Colon (tissue), 2 donors: ENCODE measurements around the gene CEBPZOS.
"Not testable (repeated sequence)": the region's sequence is repeated elsewhere in the genome, so short reads cannot be mapped to it uniquely, and the experiment has no call there.

Experiments
- FAIRE-seq: peaks from 2 replicates; lab custom pipeline; 2012; peaks lifted over from hg19 to GRCh38; lab: Jason Lieb, UNC
- donor health status: control.
- donor health status: control.

The CEBPZOS gene

GRCh38 chr2:37191253-37191652 is 5.0 kb upstream of the CEBPZOS start:
- FAIRE-seq = no peak

GRCh38 chr2:37191747-37192146 is 4.5 kb upstream of the CEBPZOS start:
- no peak for FAIRE-seq

GRCh38 chr2:37192551-37192950 is 3.7 kb upstream of the CEBPZOS start:
- FAIRE-seq = no peak

GRCh38 chr2:37195862-37196319 is 405 bp upstream of the CEBPZOS start:
- FAIRE-seq = not testable (repeated sequence)

GRCh38 chr2:37198681-37199065 is 2.4 kb downstream of the CEBPZOS start:
- no peak for FAIRE-seq

- FAIRE-seq = no peak
Measured at GRCh38 chr2:37201208-37201607, 4.9 kb downstream of the CEBPZOS start.

GRCh38 chr2:37201766-37202165 is 5.5 kb downstream of the CEBPZOS start:
- no peak for FAIRE-seq

- FAIRE-seq = no peak
Measured at GRCh38 chr2:37203708-37204107, 7.4 kb downstream of the CEBPZOS start.

- not testable (repeated sequence) for FAIRE-seq
Measured at GRCh38 chr2:37205071-37205661, 8.9 kb downstream of the CEBPZOS start.

GRCh38 chr2:37205689-37206341 is 9.5 kb downstream of the CEBPZOS start:
- FAIRE-seq = no peak

GRCh38 chr2:37206760-37207159 is 10.5 kb downstream of the CEBPZOS start:
- not testable (repeated sequence) for FAIRE-seq

- FAIRE-seq = no peak
Measured at GRCh38 chr2:37211212-37211611, 14.9 kb downstream of the CEBPZOS start.

GRCh38 chr2:37211939-37212338 is 15.6 kb downstream of the CEBPZOS start:
- FAIRE-seq = no peak

- no peak for FAIRE-seq
Measured at GRCh38 chr2:37215250-37215649, 19.0 kb downstream of the CEBPZOS start.

- no peak for FAIRE-seq
Measured at GRCh38 chr2:37219046-37219445, 22.8 kb downstream of the CEBPZOS start.

GRCh38 chr2:37223131-37223530 is 26.8 kb downstream of the CEBPZOS start:
- no peak for FAIRE-seq

GRCh38 chr2:37224063-37224462 is 27.8 kb downstream of the CEBPZOS start:
- no peak for FAIRE-seq

- not testable (repeated sequence) for FAIRE-seq
Measured at GRCh38 chr2:37225129-37225528, 28.8 kb downstream of the CEBPZOS start.

- FAIRE-seq = no peak
Measured at GRCh38 chr2:37226863-37227262, 30.6 kb downstream of the CEBPZOS start.

GRCh38 chr2:37228788-37229187 is 32.5 kb downstream of the CEBPZOS start:
- FAIRE-seq = no peak

GRCh38 chr2:37230581-37230980 is 34.3 kb downstream of the CEBPZOS start:
- FAIRE-seq = no peak

GRCh38 chr2:37231241-37232130 is 35.2 kb downstream of the CEBPZOS start, which contains the start of the genes CEBPZ and NDUFAF7:
Gene CEBPZ, minus strand, starts transcription at chr2:37231596. Its CDS starts 29 bp downstream, at chr2:37231567.
Gene NDUFAF7, plus strand, starts transcription at chr2:37231658. Its CDS starts 48 bp downstream, at chr2:37231706.
- no peak for FAIRE-seq
